ENCODE data around the gene FAM83C. TPM values are rescaled to one million over a fixed set of nuclear protein-coding genes. Genes with fewer than 3 reads are reported as not detected.

The FAM83C gene
- total and polyA plus RNA-seq, 2 experiments from 2014 or later = not detected

- Histone ChIP-seq H3K9me3 (ENCODE audit: low read depth) (no peaks in the 10 kb centered on the region), H3K9ac (0 out of 2 replicates have a peak overlapping the region, but pooled peaks have one; percentile 5), H2AFZ (no peak overlapping the region), H3K4me3 (no peak overlapping the region), H3K4me1 (ENCODE audit: insufficient read depth) (peaks cover 20% of the 10 kb centered on the region; the same call in 1 of the 2 replicates), H3F3A (ENCODE audit: insufficient read depth) (peaks cover 16% of the 10 kb centered on the region; the same call in 1 of the 2 replicates), H3K36me3 (ENCODE audit: low read depth) (no peaks in the 10 kb centered on the region), H3K4me2 (ENCODE audit: unreplicated experiment) (no peak overlapping the region), H4K20me1 (ENCODE audit: insufficient read depth) (no peaks in the 10 kb centered on the region), H3K27ac (peak overlapping the region; percentile 28; the same call in 1 of the 2 replicates), H3K9me2 (ENCODE audit: insufficient read depth) (no peaks in the 10 kb centered on the region), H3K79me2 (ENCODE audit: insufficient read depth) (peaks cover 15% of the 10 kb centered on the region), H3K27me3 (replicated peaks; ENCODE audit: insufficient read depth) (no peaks in the 10 kb centered on the region)
- peak; percentile 79 for DNase-seq
- WGBS, 2 experiments (ENCODE audit: low coverage in 1 of 2, low lambda C conversion rate in 2 of 2, missing lambda C conversion rate in 2 of 2) = 45 to 50% methylated on average over 7 of the region's 7 CpGs
- TF ChIP-seq EZH2phosphoT487 (IDR thresholded peaks at IDR 0.05; ENCODE audit: insufficient read depth, low read depth) = no peak
- no peak for TF ChIP-seq EZH2 (IDR thresholded peaks at IDR 0.05; ENCODE audit: insufficient read depth, poor library complexity, severe bottlenecking)
- in situ Hi-C loops (cut with MboI) = no loop called here
Observed at GRCh38 chr20:35271904-35272303, 20.3 kb downstream of the FAM83C start.

- no peaks in the 10 kb centered on the region for H4K20me1 ChIP-seq (ENCODE audit: insufficient read depth)
- peaks cover 16% of the 10 kb centered on the region; the same call in 1 of the 2 replicates for H3F3A ChIP-seq (ENCODE audit: insufficient read depth)
- peak; percentile 15 for DNase-seq
- peaks cover 14% of the 10 kb centered on the region; the same call in 1 of the 2 replicates for H3K4me1 ChIP-seq (ENCODE audit: insufficient read depth)
- no peak overlapping the region for H3K4me2 ChIP-seq (ENCODE audit: unreplicated experiment)
- H3K27ac ChIP-seq = no peak overlapping the region
- in situ Hi-C loops (cut with MboI) = no loop called here
- H2AFZ ChIP-seq = no peak overlapping the region
- 88% methylated on average over 19 to 20 of the region's 20 CpGs for WGBS, 2 experiments (ENCODE audit: low coverage in 1 of 2, low lambda C conversion rate in 2 of 2, missing lambda C conversion rate in 2 of 2)
- no peaks in the 10 kb centered on the region for H3K9me2 ChIP-seq (ENCODE audit: insufficient read depth)
- no peak overlapping the region for H3K9ac ChIP-seq
- TF ChIP-seq EZH2phosphoT487 (IDR thresholded peaks at IDR 0.05; ENCODE audit: insufficient read depth, low read depth) (no peak), EZH2 (IDR thresholded peaks at IDR 0.05; ENCODE audit: insufficient read depth, poor library complexity, severe bottlenecking) (no peak)
- H3K79me2 ChIP-seq (ENCODE audit: insufficient read depth) = peaks cover 9% of the 10 kb centered on the region
- H3K36me3 ChIP-seq (ENCODE audit: low read depth) = no peaks in the 10 kb centered on the region
- H3K4me3 ChIP-seq = no peak overlapping the region
- H3K9me3 ChIP-seq (ENCODE audit: low read depth) = no peaks in the 10 kb centered on the region
- no peaks in the 10 kb centered on the region for H3K27me3 ChIP-seq (replicated peaks; ENCODE audit: insufficient read depth)
Observed at GRCh38 chr20:35271073-35271882, 20.9 kb downstream of the FAM83C start.

GRCh38 chr20:35270021-35270902, 22.0 kb downstream of the FAM83C start:
- Histone ChIP-seq H3K4me1 (ENCODE audit: insufficient read depth) (peaks cover 10% of the 10 kb centered on the region; the same call in 1 of the 2 replicates), H3K4me3 (no peak overlapping the region), H3K9me2 (ENCODE audit: insufficient read depth) (no peaks in the 10 kb centered on the region), H3K9me3 (ENCODE audit: low read depth) (no peaks in the 10 kb centered on the region), H3K79me2 (ENCODE audit: insufficient read depth) (no peaks in the 10 kb centered on the region), H3K9ac (no peak overlapping the region), H3K27ac (no peak overlapping the region), H3K4me2 (ENCODE audit: unreplicated experiment) (no peak overlapping the region), H3F3A (ENCODE audit: insufficient read depth) (peaks cover 16% of the 10 kb centered on the region; the same call in 1 of the 2 replicates), H4K20me1 (ENCODE audit: insufficient read depth) (no peaks in the 10 kb centered on the region), H3K27me3 (replicated peaks; ENCODE audit: insufficient read depth) (no peaks in the 10 kb centered on the region), H2AFZ (no peak overlapping the region), H3K36me3 (ENCODE audit: low read depth) (no peaks in the 10 kb centered on the region)
- no peak for DNase-seq
- TF ChIP-seq EZH2phosphoT487 (IDR thresholded peaks at IDR 0.05; ENCODE audit: insufficient read depth, low read depth) (no peak), EZH2 (IDR thresholded peaks at IDR 0.05; ENCODE audit: insufficient read depth, poor library complexity, severe bottlenecking) (no peak)
- in situ Hi-C loops (cut with MboI) = no loop called here
- 85 to 87% methylated on average over 19 of the region's 19 CpGs for WGBS, 2 experiments (ENCODE audit: low coverage in 1 of 2, low lambda C conversion rate in 2 of 2, missing lambda C conversion rate in 2 of 2)

- H3K9ac ChIP-seq = no peak overlapping the region
- in situ Hi-C loops (cut with MboI) = no loop called here
Observed at GRCh38 chr20:35269055-35269781, 23.0 kb downstream of the FAM83C start.

More at GRCh38 chr20:35269055-35269781, 23.0 kb downstream of the FAM83C start:
- no peaks in the 10 kb centered on the region for H3K9me3 ChIP-seq (ENCODE audit: low read depth)
- H3K36me3 ChIP-seq (ENCODE audit: low read depth) = no peaks in the 10 kb centered on the region
- H3F3A ChIP-seq (ENCODE audit: insufficient read depth) = peaks cover 16% of the 10 kb centered on the region; the same call in 1 of the 2 replicates
- H3K4me3 ChIP-seq = no peak overlapping the region
- H4K20me1 ChIP-seq (ENCODE audit: insufficient read depth) = no peaks in the 10 kb centered on the region
- no peaks in the 10 kb centered on the region for H3K9me2 ChIP-seq (ENCODE audit: insufficient read depth)
- WGBS, 2 experiments (ENCODE audit: low coverage in 1 of 2, low lambda C conversion rate in 2 of 2, missing lambda C conversion rate in 2 of 2) = 53 to 57% methylated on average over 14 of the region's 14 CpGs
- DNase-seq = peak; percentile 77
- no peak overlapping the region for H2AFZ ChIP-seq
- no peak overlapping the region for H3K27ac ChIP-seq
- TF ChIP-seq EZH2 (IDR thresholded peaks at IDR 0.05; ENCODE audit: insufficient read depth, poor library complexity, severe bottlenecking) (no peak), EZH2phosphoT487 (IDR thresholded peaks at IDR 0.05; ENCODE audit: insufficient read depth, low read depth) (no peak)
- no peaks in the 10 kb centered on the region for H3K27me3 ChIP-seq (replicated peaks; ENCODE audit: insufficient read depth)
- no peak overlapping the region for H3K4me2 ChIP-seq (ENCODE audit: unreplicated experiment)
- peaks cover 10% of the 10 kb centered on the region; the same call in 1 of the 2 replicates for H3K4me1 ChIP-seq (ENCODE audit: insufficient read depth)
- no peaks in the 10 kb centered on the region for H3K79me2 ChIP-seq (ENCODE audit: insufficient read depth)

Data from GM23248 (cell line).